GM23338 (cell line): ENCODE results near the gene CEP350. TPM values are rescaled to one million over a fixed set of nuclear protein-coding genes. Genes with fewer than 3 reads are reported as not detected.

Experiments used
- ATAC-seq: fragments of 200-7000 bp; cut with Tn5 transposase; 3 replicates; pipeline ENCODE4 v1.9.1; 2020
- DNase-seq: peaks from one replicate; pipeline ENCODE4 v3.0.0-alpha.2; 2015; ENCODE audit warnings: low spot score
- H2AFZ ChIP-seq: fragments of 200-600 bp; sonication (generic); 2 replicates; pipeline ENCODE4 v1.8.0; 2016; ENCODE audit warnings: antibody characterized with exemption, mild to moderate bottlenecking, moderate library complexity
- H3F3A ChIP-seq: fragments of 200-600 bp; sonication (generic); replicated peaks from 2 replicates; pipeline ENCODE4 v1.8.0; 2017; ENCODE audit warnings: antibody characterized with exemption, mixed run types, low read depth
- H3K27ac ChIP-seq: fragments of 200-600 bp; sonication (generic); 2 replicates; pipeline ENCODE4 v1.6.1; 2016; ENCODE audit warnings: low read depth
- H3K27me3 ChIP-seq: fragments of 200-600 bp; sonication (generic); 2 replicates; pipeline ENCODE4 v1.8.0; 2016; ENCODE audit warnings: mild to moderate bottlenecking, mixed run types, moderate library complexity; ENCODE audit not compliant: insufficient read depth
- H3K36me3 ChIP-seq: fragments of 200-600 bp; sonication (generic); 2 replicates; pipeline ENCODE4 v1.8.0; 2016; ENCODE audit warnings: mild to moderate bottlenecking; ENCODE audit not compliant: insufficient read depth
- H3K4me1 ChIP-seq: fragments of 200-600 bp; sonication (generic); 2 replicates; pipeline ENCODE4 v1.8.0; 2016; ENCODE audit warnings: mild to moderate bottlenecking, moderate library complexity; ENCODE audit not compliant: insufficient read depth
- H3K4me2 ChIP-seq: fragments of 200-600 bp; sonication (generic); 2 replicates; pipeline ENCODE4 v1.7.1; 2017; ENCODE audit warnings: mixed run types
- H3K4me3 ChIP-seq: fragments of 200-600 bp; sonication (generic); 2 replicates; pipeline ENCODE4 v1.6.1; 2016; ENCODE audit warnings: mixed run types
- H3K79me2 ChIP-seq: fragments of 200-600 bp; sonication (generic); replicated peaks from 2 replicates; pipeline ENCODE4 v1.8.0; 2017; ENCODE audit warnings: mild to moderate bottlenecking; ENCODE audit not compliant: insufficient read depth
- H3K9me2 ChIP-seq: fragments of 200-600 bp; sonication (generic); 2 replicates; pipeline ENCODE4 v1.8.0; 2017; ENCODE audit not compliant: insufficient read depth
- H4K20me1 ChIP-seq: fragments of 200-600 bp; sonication (generic); replicated peaks from 2 replicates; pipeline ENCODE4 v1.8.0; 2017; ENCODE audit warnings: mild to moderate bottlenecking; ENCODE audit not compliant: insufficient read depth
- H3K27ac Mint-ChIP-seq: 2 replicates; pipeline ENCODE4 v1.8.0; 2020; ENCODE audit warnings: inconsistent platforms, mild to moderate bottlenecking, moderate library complexity, mixed read lengths
- H3K27me3 Mint-ChIP-seq: 3 replicates; pipeline ENCODE4 v1.8.0; 2022; ENCODE audit warnings: low read depth, mild to moderate bottlenecking, moderate library complexity, mixed read lengths, inconsistent platforms; ENCODE audit not compliant: insufficient read depth, poor library complexity
- H3K36me3 Mint-ChIP-seq: 3 replicates; pipeline ENCODE4 v1.8.0; 2021; ENCODE audit warnings: low read depth, mild to moderate bottlenecking, inconsistent platforms, moderate library complexity, mixed read lengths
- H3K4me1 Mint-ChIP-seq: 3 replicates; pipeline ENCODE4 v1.8.0; 2020; ENCODE audit warnings: mild to moderate bottlenecking, inconsistent platforms, mixed read lengths
- H3K4me3 Mint-ChIP-seq: 3 replicates; pipeline ENCODE4 v1.8.0; 2021; ENCODE audit warnings: moderate library complexity, mild to moderate bottlenecking, inconsistent platforms, mixed read lengths
- H3K9me3 Mint-ChIP-seq: 3 replicates; pipeline ENCODE4 v1.8.0; 2020; ENCODE audit warnings: moderate library complexity, mild to moderate bottlenecking, inconsistent platforms, mixed read lengths
- CREB1 ChIP-seq: fragments of 250-450 bp; sonication (Bioruptor Pico); IDR thresholded peaks from 2 replicates; pipeline ENCODE4 v1.5.0; 2020; ENCODE audit warnings: low read depth, mild to moderate bottlenecking, moderate library complexity
- CTCF ChIP-seq, 2 experiments: fragments of 200-600 bp in 1 of 2; sonication (generic) in 1 of 2; conservative IDR thresholded peaks; 2 replicates each; pipeline versions ENCODE4 v1.5.1 to v1.6.1; 2016 to 2017; ENCODE audit warnings: antibody characterized with exemption in 2 of 2, low read depth in 2 of 2, mild to moderate bottlenecking in 2 of 2, moderate library complexity in 1 of 2
- EZH2 ChIP-seq: fragments of 200-600 bp; sonication (generic); IDR thresholded peaks from one replicate; pipeline ENCODE4 v1.8.0; 2017; ENCODE audit warnings: antibody characterized with exemption, mild to moderate bottlenecking, low read depth; ENCODE audit not compliant: unreplicated experiment
- EZH2phosphoT487 ChIP-seq: fragments of 200-600 bp; sonication (generic); IDR thresholded peaks from one replicate; pipeline ENCODE4 v1.8.1; 2018; ENCODE audit warnings: antibody characterized with exemption; ENCODE audit not compliant: unreplicated experiment
- JUNB ChIP-seq: IDR thresholded peaks from one replicate; pipeline ENCODE4 v1.6.1; 2016; ENCODE audit warnings: antibody characterized with exemption; ENCODE audit not compliant: unreplicated experiment
- NANOG ChIP-seq: IDR thresholded peaks from 2 replicates; pipeline ENCODE4 v1.6.1; 2016; ENCODE audit warnings: antibody characterized with exemption, borderline replicate concordance
- POLR2AphosphoS5 ChIP-seq: IDR thresholded peaks from 2 replicates; pipeline ENCODE4 v1.6.1; 2016; ENCODE audit warnings: antibody characterized with exemption, low read depth
- REST ChIP-seq: IDR thresholded peaks from one replicate; pipeline ENCODE4 v1.6.1; 2018; ENCODE audit warnings: antibody characterized with exemption; ENCODE audit not compliant: unreplicated experiment
- STAT1 ChIP-seq: IDR thresholded peaks from one replicate; pipeline ENCODE4 v1.6.1; 2016; ENCODE audit warnings: antibody characterized with exemption; ENCODE audit not compliant: unreplicated experiment
- ZNF114 ChIP-seq: fragments of 250-450 bp; sonication (Bioruptor Pico); IDR thresholded peaks from 2 replicates; pipeline ENCODE4 v1.5.0; 2020; ENCODE audit warnings: mild to moderate bottlenecking, moderate library complexity
- ZNF331 ChIP-seq: fragments of 250-450 bp; sonication (Bioruptor Pico); IDR thresholded peaks from 2 replicates; pipeline ENCODE4 v1.5.0; 2020; ENCODE audit warnings: low read depth, mild to moderate bottlenecking, moderate library complexity
- ZNF462 ChIP-seq: fragments of 250-450 bp; sonication (Bioruptor Pico); IDR thresholded peaks from 2 replicates; pipeline ENCODE4 v1.5.0; 2020; ENCODE audit warnings: mild to moderate bottlenecking, moderate library complexity
- polyA plus RNA-seq: library from polyadenylated mRNA; unstranded; fragments of >200 nt; fragmentation: Nextera tagmentation; extraction: Ambion mirVana; gene quantifications from 2 replicates; pipeline ENCODE4 v1.2.1, GENCODE V29; 2016
- total RNA-seq: library from RNA; depleted of rRNA; stranded (reverse); fragments of >200 nt; shearing (Covaris generic); gene quantifications from 2 replicates; pipeline ENCODE4 v1.2.3, GENCODE V29; 2014
- TF ChIP-seq, protein P1 (sequence below): IDR thresholded peaks from 2 replicates; pipeline ENCODE4 v1.6.1; 2016; ENCODE audit warnings: antibody characterized with exemption

CEP350 gene
- total and polyA plus RNA-seq, 2 experiments from 2014 or later = 23.4 to 36.8 TPM

GRCh38 chr1:180133193-180133592 is 178.6 kb downstream of the CEP350 start:
- H3K4me3 Mint-ChIP-seq = no peak overlapping the region
- DNase-seq (no peak), ATAC-seq (no peak)
- peaks cover 7% of the 10 kb centered on the region for H3K4me1 Mint-ChIP-seq
- no peaks in the 10 kb centered on the region for H3F3A ChIP-seq
- H2AFZ ChIP-seq = peak overlapping the region; percentile 23
- H3K27me3 ChIP-seq = no peaks in the 10 kb centered on the region
- no peaks in the 10 kb centered on the region for H3K79me2 ChIP-seq
- H3K27me3 Mint-ChIP-seq = no peaks in the 10 kb centered on the region
- no peak overlapping the region for H3K27ac Mint-ChIP-seq
- no peaks in the 10 kb centered on the region for H3K36me3 ChIP-seq
- H3K36me3 Mint-ChIP-seq = no peaks in the 10 kb centered on the region
- TF ChIP-seq ZNF331 (no peak), POLR2AphosphoS5 (no peak), JUNB (no peak), EZH2 (no peak), EZH2phosphoT487 (no peak), REST (no peak), CREB1 (CRISPR knock-in tag) (no peak), NANOG (no peak), CTCF (conservative IDR thresholded peaks at IDR 0.05; ENCODE audit: low read depth in 2 of 2) (no peak), STAT1 (no peak), ZNF114 (CRISPR knock-in tag) (no peak), ZNF462 (CRISPR knock-in tag) (no peak)
- TF ChIP-seq, protein P1, sequence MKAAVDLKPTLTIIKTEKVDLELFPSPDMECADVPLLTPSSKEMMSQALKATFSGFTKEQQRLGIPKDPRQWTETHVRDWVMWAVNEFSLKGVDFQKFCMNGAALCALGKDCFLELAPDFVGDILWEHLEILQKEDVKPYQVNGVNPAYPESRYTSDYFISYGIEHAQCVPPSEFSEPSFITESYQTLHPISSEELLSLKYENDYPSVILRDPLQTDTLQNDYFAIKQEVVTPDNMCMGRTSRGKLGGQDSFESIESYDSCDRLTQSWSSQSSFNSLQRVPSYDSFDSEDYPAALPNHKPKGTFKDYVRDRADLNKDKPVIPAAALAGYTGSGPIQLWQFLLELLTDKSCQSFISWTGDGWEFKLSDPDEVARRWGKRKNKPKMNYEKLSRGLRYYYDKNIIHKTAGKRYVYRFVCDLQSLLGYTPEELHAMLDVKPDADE = no peak
- no peak overlapping the region for H3K4me2 ChIP-seq
- H3K4me3 ChIP-seq = no peak overlapping the region
- H3K9me2 ChIP-seq = no peaks in the 10 kb centered on the region
- H3K27ac ChIP-seq = no peak overlapping the region
- no peaks in the 10 kb centered on the region for H3K4me1 ChIP-seq
- H3K9me3 Mint-ChIP-seq = no peaks in the 10 kb centered on the region; the same call in 2 of the 3 replicates
- no peaks in the 10 kb centered on the region for H4K20me1 ChIP-seq
